ENCODE results near the gene DCAF17.
A peak's percentile ranks its signal among the peaks of the same experiment; 100 is the strongest.

Gene DCAF17

DNA sequence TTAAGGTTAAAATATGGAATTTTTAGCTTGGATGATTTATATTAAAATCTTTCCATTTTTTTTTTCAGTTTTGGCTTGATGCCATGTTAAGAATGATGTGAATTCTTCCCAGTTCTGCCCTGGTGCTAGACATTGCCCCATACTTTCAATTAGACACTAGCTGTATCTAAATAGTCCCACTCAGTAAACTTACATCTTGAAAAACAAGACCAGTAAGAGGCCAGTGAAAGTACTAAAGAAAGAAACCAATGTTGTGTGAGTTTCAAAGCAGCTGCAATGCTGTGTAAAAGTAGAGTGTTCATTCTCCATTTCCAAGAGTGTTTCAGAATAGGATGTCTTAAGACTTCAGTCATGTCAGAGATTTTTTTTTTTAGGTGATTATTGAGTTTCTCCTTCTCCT, 48.3 kb downstream of the DCAF17 start:
- TF ChIP-seq OSR1 (CRISPR knock-in tag; IDR thresholded peaks at IDR 0.05) (no peak), SNAI2 (CRISPR knock-in tag; IDR thresholded peaks at IDR 0.05) (no peak)
- TF ChIP-seq, protein P1, sequence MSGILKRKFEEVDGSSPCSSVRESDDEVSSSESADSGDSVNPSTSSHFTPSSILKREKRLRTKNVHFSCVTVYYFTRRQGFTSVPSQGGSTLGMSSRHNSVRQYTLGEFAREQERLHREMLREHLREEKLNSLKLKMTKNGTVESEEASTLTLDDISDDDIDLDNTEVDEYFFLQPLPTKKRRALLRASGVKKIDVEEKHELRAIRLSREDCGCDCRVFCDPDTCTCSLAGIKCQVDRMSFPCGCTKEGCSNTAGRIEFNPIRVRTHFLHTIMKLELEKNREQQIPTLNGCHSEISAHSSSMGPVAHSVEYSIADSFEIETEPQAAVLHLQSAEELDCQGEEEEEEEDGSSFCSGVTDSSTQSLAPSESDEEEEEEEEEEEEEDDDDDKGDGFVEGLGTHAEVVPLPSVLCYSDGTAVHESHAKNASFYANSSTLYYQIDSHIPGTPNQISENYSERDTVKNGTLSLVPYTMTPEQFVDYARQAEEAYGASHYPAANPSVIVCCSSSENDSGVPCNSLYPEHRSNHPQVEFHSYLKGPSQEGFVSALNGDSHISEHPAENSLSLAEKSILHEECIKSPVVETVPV (CRISPR knock-in tag; IDR thresholded peaks at IDR 0.05), result no peak
- peak; percentile 25; the same call in 2 of the 3 replicates for ATAC-seq

DNA sequence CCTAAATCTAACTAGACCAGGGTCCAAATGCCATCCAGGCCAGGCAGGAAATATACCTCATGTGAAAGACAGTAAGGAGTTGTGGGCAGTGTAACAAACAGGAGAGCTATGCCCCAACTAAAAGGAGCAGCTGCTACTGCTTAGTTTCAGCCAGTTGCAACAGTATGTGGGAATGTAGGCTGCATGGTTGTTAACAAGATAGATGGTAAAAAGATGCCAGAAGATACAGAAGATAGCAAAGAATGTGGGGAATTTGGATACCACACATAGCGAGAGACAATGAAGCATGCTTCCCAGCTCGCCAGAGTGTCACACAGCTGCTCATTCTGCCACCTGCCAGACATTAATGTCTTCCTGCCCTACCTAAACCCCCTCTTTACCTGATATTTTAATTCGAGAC, 48.9 kb downstream of the DCAF17 start:
- peak; percentile 88 for ATAC-seq
- TF ChIP-seq ISL1 (CRISPR knock-in tag; IDR thresholded peaks at IDR 0.05), result peak; percentile 44
- no peak for TF ChIP-seq ARNTL (CRISPR knock-in tag; IDR thresholded peaks at IDR 0.05; ENCODE audit: borderline replicate concordance, low read depth)

DNA sequence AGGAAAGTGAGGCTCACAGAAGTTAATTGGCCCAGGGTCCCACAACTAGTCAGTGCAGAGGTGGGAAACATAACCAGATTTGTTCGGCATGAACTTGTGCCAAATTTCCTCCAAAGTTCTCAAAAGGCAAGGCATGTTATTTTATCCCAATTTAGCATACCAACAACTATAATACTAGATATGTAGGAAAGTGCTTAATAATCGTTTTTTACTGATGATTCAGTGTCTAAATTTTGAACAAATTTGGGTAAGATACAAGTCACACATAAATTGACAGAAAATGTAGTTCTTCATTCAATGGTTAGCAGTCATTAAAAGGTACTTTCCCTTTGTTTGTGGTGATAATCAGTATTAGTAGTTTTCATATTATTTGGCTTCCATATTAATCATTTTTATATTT, 49.8 kb downstream of the DCAF17 start:
- TF ChIP-seq PPARA (CRISPR knock-in tag; IDR thresholded peaks at IDR 0.05; ENCODE audit: borderline replicate concordance) (no peak), TOX (CRISPR knock-in tag; IDR thresholded peaks at IDR 0.05; ENCODE audit: borderline replicate concordance) (no peak), ISL1 (CRISPR knock-in tag; IDR thresholded peaks at IDR 0.05) (no peak), ARNTL (CRISPR knock-in tag; IDR thresholded peaks at IDR 0.05; ENCODE audit: borderline replicate concordance, low read depth) (no peak), RARB (CRISPR knock-in tag; IDR thresholded peaks at IDR 0.05) (no peak), TCF4 (CRISPR knock-in tag; IDR thresholded peaks at IDR 0.05; ENCODE audit: borderline replicate concordance) (no peak), BACH2 (CRISPR knock-in tag; IDR thresholded peaks at IDR 0.05; ENCODE audit: borderline replicate concordance) (no peak), ESRRG (CRISPR knock-in tag; IDR thresholded peaks at IDR 0.05) (no peak), ZFP30 (CRISPR knock-in tag; IDR thresholded peaks at IDR 0.05) (no peak), ZNF8 (CRISPR knock-in tag; IDR thresholded peaks at IDR 0.05) (no peak), SNAI2 (CRISPR knock-in tag; IDR thresholded peaks at IDR 0.05) (no peak), CSDC2 (CRISPR knock-in tag; IDR thresholded peaks at IDR 0.05) (no peak), ZNF565 (CRISPR knock-in tag; conservative IDR thresholded peaks at IDR 0.05; ENCODE audit: low read depth) (no peak), ZC3H10 (CRISPR knock-in tag; IDR thresholded peaks at IDR 0.05) (no peak), OSR1 (CRISPR knock-in tag; IDR thresholded peaks at IDR 0.05) (no peak)
- TF ChIP-seq, protein P1 (CRISPR knock-in tag; IDR thresholded peaks at IDR 0.05), result no peak
- TF ChIP-seq, protein P2, sequence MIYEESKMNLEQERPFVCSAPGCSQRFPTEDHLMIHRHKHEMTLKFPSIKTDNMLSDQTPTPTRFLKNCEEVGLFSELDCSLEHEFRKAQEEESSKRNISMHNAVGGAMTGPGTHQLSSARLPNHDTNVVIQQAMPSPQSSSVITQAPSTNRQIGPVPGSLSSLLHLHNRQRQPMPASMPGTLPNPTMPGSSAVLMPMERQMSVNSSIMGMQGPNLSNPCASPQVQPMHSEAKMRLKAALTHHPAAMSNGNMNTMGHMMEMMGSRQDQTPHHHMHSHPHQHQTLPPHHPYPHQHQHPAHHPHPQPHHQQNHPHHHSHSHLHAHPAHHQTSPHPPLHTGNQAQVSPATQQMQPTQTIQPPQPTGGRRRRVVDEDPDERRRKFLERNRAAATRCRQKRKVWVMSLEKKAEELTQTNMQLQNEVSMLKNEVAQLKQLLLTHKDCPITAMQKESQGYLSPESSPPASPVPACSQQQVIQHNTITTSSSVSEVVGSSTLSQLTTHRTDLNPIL (CRISPR knock-in tag; IDR thresholded peaks at IDR 0.05; ENCODE audit: low read depth), result no peak
- TF ChIP-seq, protein P3, sequence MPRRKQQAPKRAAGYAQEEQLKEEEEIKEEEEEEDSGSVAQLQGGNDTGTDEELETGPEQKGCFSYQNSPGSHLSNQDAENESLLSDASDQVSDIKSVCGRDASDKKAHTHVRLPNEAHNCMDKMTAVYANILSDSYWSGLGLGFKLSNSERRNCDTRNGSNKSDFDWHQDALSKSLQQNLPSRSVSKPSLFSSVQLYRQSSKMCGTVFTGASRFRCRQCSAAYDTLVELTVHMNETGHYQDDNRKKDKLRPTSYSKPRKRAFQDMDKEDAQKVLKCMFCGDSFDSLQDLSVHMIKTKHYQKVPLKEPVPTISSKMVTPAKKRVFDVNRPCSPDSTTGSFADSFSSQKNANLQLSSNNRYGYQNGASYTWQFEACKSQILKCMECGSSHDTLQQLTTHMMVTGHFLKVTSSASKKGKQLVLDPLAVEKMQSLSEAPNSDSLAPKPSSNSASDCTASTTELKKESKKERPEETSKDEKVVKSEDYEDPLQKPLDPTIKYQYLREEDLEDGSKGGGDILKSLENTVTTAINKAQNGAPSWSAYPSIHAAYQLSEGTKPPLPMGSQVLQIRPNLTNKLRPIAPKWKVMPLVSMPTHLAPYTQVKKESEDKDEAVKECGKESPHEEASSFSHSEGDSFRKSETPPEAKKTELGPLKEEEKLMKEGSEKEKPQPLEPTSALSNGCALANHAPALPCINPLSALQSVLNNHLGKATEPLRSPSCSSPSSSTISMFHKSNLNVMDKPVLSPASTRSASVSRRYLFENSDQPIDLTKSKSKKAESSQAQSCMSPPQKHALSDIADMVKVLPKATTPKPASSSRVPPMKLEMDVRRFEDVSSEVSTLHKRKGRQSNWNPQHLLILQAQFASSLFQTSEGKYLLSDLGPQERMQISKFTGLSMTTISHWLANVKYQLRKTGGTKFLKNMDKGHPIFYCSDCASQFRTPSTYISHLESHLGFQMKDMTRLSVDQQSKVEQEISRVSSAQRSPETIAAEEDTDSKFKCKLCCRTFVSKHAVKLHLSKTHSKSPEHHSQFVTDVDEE (CRISPR knock-in tag; IDR thresholded peaks at IDR 0.05), result no peak
- TF ChIP-seq, protein P4, sequence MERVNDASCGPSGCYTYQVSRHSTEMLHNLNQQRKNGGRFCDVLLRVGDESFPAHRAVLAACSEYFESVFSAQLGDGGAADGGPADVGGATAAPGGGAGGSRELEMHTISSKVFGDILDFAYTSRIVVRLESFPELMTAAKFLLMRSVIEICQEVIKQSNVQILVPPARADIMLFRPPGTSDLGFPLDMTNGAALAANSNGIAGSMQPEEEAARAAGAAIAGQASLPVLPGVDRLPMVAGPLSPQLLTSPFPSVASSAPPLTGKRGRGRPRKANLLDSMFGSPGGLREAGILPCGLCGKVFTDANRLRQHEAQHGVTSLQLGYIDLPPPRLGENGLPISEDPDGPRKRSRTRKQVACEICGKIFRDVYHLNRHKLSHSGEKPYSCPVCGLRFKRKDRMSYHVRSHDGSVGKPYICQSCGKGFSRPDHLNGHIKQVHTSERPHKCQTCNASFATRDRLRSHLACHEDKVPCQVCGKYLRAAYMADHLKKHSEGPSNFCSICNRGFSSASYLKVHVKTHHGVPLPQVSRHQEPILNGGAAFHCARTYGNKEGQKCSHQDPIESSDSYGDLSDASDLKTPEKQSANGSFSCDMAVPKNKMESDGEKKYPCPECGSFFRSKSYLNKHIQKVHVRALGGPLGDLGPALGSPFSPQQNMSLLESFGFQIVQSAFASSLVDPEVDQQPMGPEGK (CRISPR knock-in tag; IDR thresholded peaks at IDR 0.05; ENCODE audit: borderline replicate concordance), result no peak
- ATAC-seq, result no peak

DNA sequence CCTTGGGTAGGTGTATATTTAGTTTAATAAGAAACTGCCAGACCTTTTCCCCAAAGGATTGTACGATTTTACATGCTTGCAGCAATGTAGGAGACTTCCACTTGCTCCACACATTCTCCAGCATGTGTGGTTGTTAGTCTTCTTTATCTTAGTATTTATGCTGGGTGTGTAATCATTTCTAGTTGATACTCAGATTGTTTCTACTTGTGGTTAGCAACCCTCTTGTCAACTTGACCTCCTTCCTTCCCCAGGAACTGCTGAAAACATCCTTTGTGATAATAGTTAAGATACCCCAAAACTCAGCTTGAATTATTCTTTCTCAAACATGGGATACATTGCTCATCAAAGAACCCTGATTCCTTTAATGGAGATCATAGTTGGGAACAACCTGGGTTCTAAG, 51.1 kb downstream of the DCAF17 start:
- ATAC-seq, result no peak
- TF ChIP-seq ZFP30 (CRISPR knock-in tag; IDR thresholded peaks at IDR 0.05) (no peak), GLIS3 (CRISPR knock-in tag; IDR thresholded peaks at IDR 0.05) (no peak), SNAI2 (CRISPR knock-in tag; IDR thresholded peaks at IDR 0.05) (no peak), ZNF565 (CRISPR knock-in tag; conservative IDR thresholded peaks at IDR 0.05; ENCODE audit: low read depth) (no peak), TOX (CRISPR knock-in tag; IDR thresholded peaks at IDR 0.05; ENCODE audit: borderline replicate concordance) (no peak)
- TF ChIP-seq, protein P3 (CRISPR knock-in tag; IDR thresholded peaks at IDR 0.05), result no peak
- TF ChIP-seq, protein P2 (CRISPR knock-in tag; IDR thresholded peaks at IDR 0.05; ENCODE audit: low read depth), result no peak
- TF ChIP-seq, protein P1 (CRISPR knock-in tag; IDR thresholded peaks at IDR 0.05), result no peak
